Endometrium (tissue), 2 donors: ENCODE data around the gene SCYGR8.
"Not testable (repeated sequence)": the region's sequence is repeated elsewhere in the genome, so short reads cannot be mapped to it uniquely, and the experiment has no call there.

Experiments used
- FAIRE-seq: peaks from 2 replicates; lab custom pipeline; 2012; peaks lifted over from hg19 to GRCh38; lab: Jason Lieb, UNC
- donor health status: control.
- donor health status: control.

SCYGR8 gene

GRCh38 chr2:227745594-227745993 lies at the start of gene SCYGR8:
Gene SCYGR8, plus strand, starts transcription at chr2:227745894. Its CDS starts 0 bp downstream, at chr2:227745894.
- no peak for FAIRE-seq

- FAIRE-seq: no peak
Measured at GRCh38 chr2:227696990-227697679, 48.6 kb upstream of the SCYGR8 start.

- no peak for FAIRE-seq
Measured at GRCh38 chr2:227701556-227701955, 44.1 kb upstream of the SCYGR8 start.

- no peak for FAIRE-seq
Measured at GRCh38 chr2:227703280-227703732, 42.4 kb upstream of the SCYGR8 start.

- FAIRE-seq: no peak
Measured at GRCh38 chr2:227703961-227704360, 41.7 kb upstream of the SCYGR8 start.

GRCh38 chr2:227706859-227707258 lies 38.8 kb upstream of the SCYGR8 start:
- FAIRE-seq: no peak

GRCh38 chr2:227707390-227707789 lies 38.3 kb upstream of the SCYGR8 start:
- FAIRE-seq: no peak

- no peak for FAIRE-seq
Measured at GRCh38 chr2:227710986-227711385, 34.7 kb upstream of the SCYGR8 start.

- FAIRE-seq: no peak
Measured at GRCh38 chr2:227713291-227713690, 32.4 kb upstream of the SCYGR8 start.

- FAIRE-seq: no peak
Measured at GRCh38 chr2:227716501-227716900, 29.2 kb upstream of the SCYGR8 start.

- no peak for FAIRE-seq
Measured at GRCh38 chr2:227717687-227718567, 27.8 kb upstream of the SCYGR8 start, which contains the start of gene SLC19A3. Gene SLC19A3, minus strand, starts transcription at chr2:227718028. Its CDS starts 15,710 bp downstream, at chr2:227702318.

- FAIRE-seq: no peak
Measured at GRCh38 chr2:227719641-227720040, 26.1 kb upstream of the SCYGR8 start.

GRCh38 chr2:227720680-227721079 lies 25.0 kb upstream of the SCYGR8 start:
- no peak for FAIRE-seq

GRCh38 chr2:227722821-227723220 lies 22.9 kb upstream of the SCYGR8 start:
- FAIRE-seq: not testable (repeated sequence)

- no peak for FAIRE-seq
Measured at GRCh38 chr2:227724394-227725039, 21.2 kb upstream of the SCYGR8 start, which contains the start of gene SCYGR6. Gene SCYGR6, minus strand, starts transcription at chr2:227724757. Its CDS starts 0 bp downstream, at chr2:227724757.

GRCh38 chr2:227728035-227728434 lies 17.7 kb upstream of the SCYGR8 start, which contains the start of gene SCYGR7:
Gene SCYGR7, plus strand, starts transcription at chr2:227728335. Its CDS starts 0 bp downstream, at chr2:227728335.
- FAIRE-seq: no peak

GRCh38 chr2:227739351-227739750 lies 6.3 kb upstream of the SCYGR8 start:
- no peak for FAIRE-seq

GRCh38 chr2:227740705-227741104 lies 5.0 kb upstream of the SCYGR8 start:
- not testable (repeated sequence) for FAIRE-seq

- no peak for FAIRE-seq
Measured at GRCh38 chr2:227748079-227748478, 2.4 kb downstream of the SCYGR8 start.

GRCh38 chr2:227756261-227756660 lies 10.6 kb downstream of the SCYGR8 start:
- FAIRE-seq: not testable (repeated sequence)

- no peak for FAIRE-seq
Measured at GRCh38 chr2:227759411-227760118, 13.9 kb downstream of the SCYGR8 start.
